Astrocyte (in vitro differentiated cells and primary cell): Measurements from ENCODE around the gene C1QA. TPM values are rescaled to one million over a fixed set of nuclear protein-coding genes. Genes with fewer than 3 reads are reported as not detected.

Experiments used
- DNase-seq: peaks from one replicate; pipeline ENCODE4 v3.0.0-alpha.2; 2010; ENCODE audit warnings: low read depth
- FAIRE-seq: peaks from 2 replicates; lab custom pipeline; 2011; peaks lifted over from hg19 to GRCh38; lab: Jason Lieb, UNC
- H2AFZ ChIP-seq: 2 replicates; pipeline ENCODE4 v1.6.0; 2012; ENCODE audit warnings: low read depth, low read length, inconsistent platforms
- H3K27ac ChIP-seq: 2 replicates; pipeline ENCODE4 v1.5.1; 2011; ENCODE audit warnings: low read depth, low read length, inconsistent platforms
- H3K27me3 ChIP-seq: 2 replicates; pipeline ENCODE4 v1.6.0; 2011; ENCODE audit warnings: low read length, inconsistent platforms; ENCODE audit not compliant: insufficient read depth
- H3K36me3 ChIP-seq: 2 replicates; pipeline ENCODE4 v1.5.1; 2011; ENCODE audit warnings: low read length, inconsistent platforms; ENCODE audit not compliant: insufficient read depth
- H3K4me1 ChIP-seq: 2 replicates; pipeline ENCODE4 v1.5.1; 2011; ENCODE audit warnings: low read length, inconsistent platforms; ENCODE audit not compliant: insufficient read depth
- H3K4me2 ChIP-seq: 2 replicates; pipeline ENCODE4 v1.6.0; 2012; ENCODE audit warnings: low read length, inconsistent platforms
- H3K4me3 ChIP-seq: 2 replicates; pipeline ENCODE4 v1.5.1; 2011; ENCODE audit warnings: low read depth, mild to moderate bottlenecking, low read length, inconsistent platforms; ENCODE audit not compliant: insufficient read depth
- H3K79me2 ChIP-seq: 2 replicates; pipeline ENCODE4 v1.6.0; 2012; ENCODE audit warnings: mild to moderate bottlenecking, low read length, inconsistent platforms; ENCODE audit not compliant: insufficient read depth
- H3K9ac ChIP-seq: 2 replicates; pipeline ENCODE4 v1.6.0; 2012; ENCODE audit warnings: mild to moderate bottlenecking, low read length, inconsistent platforms
- H3K9me3 ChIP-seq: 2 replicates; pipeline ENCODE4 v1.5.1; 2012; ENCODE audit warnings: low read depth, mild to moderate bottlenecking, low read length, inconsistent platforms; ENCODE audit not compliant: insufficient read depth
- H4K20me1 ChIP-seq: 2 replicates; pipeline ENCODE4 v1.6.0; 2012; ENCODE audit warnings: low read length, inconsistent platforms; ENCODE audit not compliant: insufficient read depth
- H3K27ac Mint-ChIP-seq: one replicate; pipeline ENCODE4 v1.8.0; 2021; ENCODE audit warnings: mild to moderate bottlenecking, mixed read lengths; ENCODE audit not compliant: unreplicated experiment
- H3K27me3 Mint-ChIP-seq: one replicate; pipeline ENCODE4 v1.8.0; 2021; ENCODE audit warnings: low read depth, mixed read lengths; ENCODE audit not compliant: unreplicated experiment
- H3K36me3 Mint-ChIP-seq: one replicate; pipeline ENCODE4 v1.8.0; 2021; ENCODE audit warnings: low read depth, mixed read lengths; ENCODE audit not compliant: unreplicated experiment
- H3K4me1 Mint-ChIP-seq: one replicate; pipeline ENCODE4 v1.8.0; 2021; ENCODE audit warnings: low read depth, mixed read lengths; ENCODE audit not compliant: unreplicated experiment
- H3K4me3 Mint-ChIP-seq: one replicate; pipeline ENCODE4 v1.8.0; 2021; ENCODE audit warnings: mild to moderate bottlenecking, moderate library complexity, mixed read lengths; ENCODE audit not compliant: unreplicated experiment
- H3K9me3 Mint-ChIP-seq: one replicate; pipeline ENCODE4 v1.8.0; 2021; ENCODE audit warnings: mild to moderate bottlenecking, mixed read lengths; ENCODE audit not compliant: unreplicated experiment
- CTCF ChIP-seq: IDR thresholded peaks from 2 replicates; pipeline ENCODE4 v1.5.1; 2011; ENCODE audit warnings: low read depth, mild to moderate bottlenecking, inconsistent platforms, low read length, moderate library complexity; ENCODE audit not compliant: insufficient read depth
- EZH2 ChIP-seq: IDR thresholded peaks from 2 replicates; pipeline ENCODE4 v1.6.1; 2012; ENCODE audit warnings: mild to moderate bottlenecking, low read length, inconsistent platforms; ENCODE audit not compliant: insufficient read depth
- total RNA-seq: library from RNA; stranded (reverse); gene quantifications from 2 replicates; pipeline ENCODE4 v1.2.1, GENCODE V29; 2021

The C1QA gene
- total RNA-seq, 1 donor from 2014 or later, result not detected

DNA sequence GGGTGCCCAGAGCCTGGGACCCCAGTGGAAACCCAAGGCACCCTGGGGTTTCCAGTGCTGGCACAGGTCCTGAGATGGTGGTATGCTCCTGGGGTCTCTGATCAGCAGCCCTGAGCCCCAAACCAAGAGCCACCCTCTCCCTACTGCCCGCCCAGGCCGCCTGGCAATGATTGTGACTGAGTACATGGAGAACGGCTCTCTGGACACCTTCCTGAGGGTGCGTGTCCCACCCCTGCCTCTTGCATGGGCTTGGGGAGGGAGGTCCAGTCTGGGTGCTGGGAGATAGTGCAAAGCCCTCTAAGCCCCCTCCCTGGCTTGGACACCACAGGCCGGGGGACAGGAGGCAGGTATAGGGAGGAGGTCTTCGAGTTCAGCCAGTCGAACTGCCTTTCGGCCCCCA is 38.4 kb upstream of the C1QA start:
- Mint-ChIP-seq H3K4me1 (no peaks in the 10 kb centered on the region), H3K27me3 (peaks cover 31% of the 10 kb centered on the region), H3K9me3 (no peaks in the 10 kb centered on the region), H3K27ac (no peak overlapping the region), H3K4me3 (no peak overlapping the region), H3K36me3 (no peaks in the 10 kb centered on the region)
- TF ChIP-seq CTCF (no peak), EZH2 (no peak)
- H3K27me3 ChIP-seq, result peaks cover 3% of the 10 kb centered on the region
- H3K4me2 ChIP-seq, result no peak overlapping the region
- H3K9me3 ChIP-seq, result no peaks in the 10 kb centered on the region
- H2AFZ ChIP-seq, result no peak overlapping the region
- H3K4me1 ChIP-seq, result no peaks in the 10 kb centered on the region
- H3K27ac ChIP-seq, result no peak overlapping the region
- H3K4me3 ChIP-seq, result no peak overlapping the region
- no peaks in the 10 kb centered on the region for H3K36me3 ChIP-seq
- DNase-seq (no peak), FAIRE-seq (no peak)
- H3K9ac ChIP-seq, result no peak overlapping the region
- no peaks in the 10 kb centered on the region for H4K20me1 ChIP-seq
- no peaks in the 10 kb centered on the region for H3K79me2 ChIP-seq

- H3K9ac ChIP-seq, result no peak overlapping the region
- no peak for TF ChIP-seq EZH2
- no peak for TF ChIP-seq CTCF
- H3K4me1 ChIP-seq, result no peaks in the 10 kb centered on the region
- Mint-ChIP-seq H3K27me3 (peaks cover 36% of the 10 kb centered on the region), H3K27ac (no peak overlapping the region), H3K4me1 (no peaks in the 10 kb centered on the region), H3K36me3 (no peaks in the 10 kb centered on the region), H3K4me3 (no peak overlapping the region), H3K9me3 (no peaks in the 10 kb centered on the region)
- DNase-seq (no peak), FAIRE-seq (no peak)
- no peak overlapping the region for H3K27ac ChIP-seq
- no peaks in the 10 kb centered on the region for H4K20me1 ChIP-seq
- no peak overlapping the region for H2AFZ ChIP-seq
- H3K9me3 ChIP-seq, result no peaks in the 10 kb centered on the region
- no peak overlapping the region for H3K4me3 ChIP-seq
- no peaks in the 10 kb centered on the region for H3K79me2 ChIP-seq
- peaks cover 6% of the 10 kb centered on the region for H3K27me3 ChIP-seq
- H3K4me2 ChIP-seq, result no peak overlapping the region
- no peaks in the 10 kb centered on the region for H3K36me3 ChIP-seq
Measured at GRCh38 chr1:22598736-22599135, 37.7 kb upstream of the C1QA start.

DNA sequence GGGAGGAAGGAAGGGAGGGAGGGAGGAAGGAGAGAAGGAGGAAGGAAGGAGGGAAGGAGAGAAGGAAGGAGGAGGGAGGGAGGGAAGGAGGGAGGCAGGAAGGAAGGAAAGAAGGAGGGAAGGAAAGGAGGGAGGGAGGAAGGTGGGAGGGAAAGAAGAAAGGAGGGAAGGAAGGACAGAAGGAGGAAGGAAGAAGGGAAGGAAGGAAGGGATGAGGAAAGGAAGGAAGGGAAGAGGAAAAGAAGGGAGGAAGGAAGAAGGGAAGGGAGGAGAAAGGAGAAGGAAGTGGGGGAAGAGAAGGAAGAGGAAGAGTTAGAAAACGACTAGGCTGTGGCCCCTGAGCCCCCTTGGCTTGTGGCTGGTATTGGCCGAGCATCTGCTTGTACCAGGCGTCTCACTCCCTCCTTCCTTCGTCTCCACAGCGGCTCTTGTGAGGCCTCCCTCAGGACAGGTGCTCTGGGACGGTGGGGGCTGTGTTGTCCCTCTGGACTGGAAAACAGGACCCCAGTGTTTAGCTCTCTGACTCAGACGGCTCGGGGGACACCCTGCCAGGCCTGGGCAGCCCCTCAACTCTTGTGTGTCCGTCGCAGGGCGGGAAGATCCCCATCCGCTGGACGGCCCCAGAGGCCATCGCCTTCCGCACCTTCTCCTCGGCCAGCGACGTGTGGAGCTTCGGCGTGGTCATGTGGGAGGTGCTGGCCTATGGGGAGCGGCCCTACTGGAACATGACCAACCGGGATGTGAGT is 36.2 kb upstream of the C1QA start:
- no peak overlapping the region for H3K4me2 ChIP-seq
- H3K27me3 ChIP-seq, result peaks cover 12% of the 10 kb centered on the region
- H3K4me3 ChIP-seq, result no peak overlapping the region
- no peak overlapping the region for H3K9ac ChIP-seq
- H3K9me3 ChIP-seq, result no peaks in the 10 kb centered on the region
- H2AFZ ChIP-seq, result no peak overlapping the region
- no peaks in the 10 kb centered on the region for H4K20me1 ChIP-seq
- Mint-ChIP-seq H3K9me3 (no peaks in the 10 kb centered on the region), H3K4me1 (no peaks in the 10 kb centered on the region), H3K36me3 (no peaks in the 10 kb centered on the region), H3K27me3 (peaks cover 47% of the 10 kb centered on the region), H3K4me3 (no peak overlapping the region), H3K27ac (no peak overlapping the region)
- DNase-seq, result no peak
- no peak for FAIRE-seq
- TF ChIP-seq EZH2 (no peak), CTCF (no peak)
- no peak overlapping the region for H3K27ac ChIP-seq
- no peaks in the 10 kb centered on the region for H3K36me3 ChIP-seq
- no peaks in the 10 kb centered on the region for H3K4me1 ChIP-seq
- no peaks in the 10 kb centered on the region for H3K79me2 ChIP-seq
